H1 (cell line): ENCODE results near the gene TLCD3A. TPM values are rescaled to one million over a fixed set of nuclear protein-coding genes. Genes with fewer than 3 reads are reported as not detected.

Source experiments
- CTCF ChIA-PET: fragments of 300-600 bp; sonication (Branson Sonifier 250); formaldehyde crosslinking; loops from one replicate; lab custom pipeline; 2021; ENCODE audit not compliant: partially characterized antibody; lab: Charles Lee
- POLR2A ChIA-PET: fragments of 300-600 bp; sonication (Branson Sonifier 250); formaldehyde crosslinking; loops from one replicate; lab custom pipeline; 2021; ENCODE audit warnings: inconsistent platforms; ENCODE audit not compliant: partially characterized antibody; lab: Charles Lee
- DNase-seq, 2 experiments: peaks; one replicate each; pipeline versions ENCODE4 v3.0.0 to v3.0.0-alpha.2; 2010 to 2022; ENCODE audit warnings: low spot score in 2 of 2, low read depth in 1 of 2, mixed read lengths in 1 of 2
- FAIRE-seq: peaks from 2 replicates; lab custom pipeline; 2011; peaks lifted over from hg19 to GRCh38; lab: Jason Lieb, UNC
- H2AFZ ChIP-seq: 2 replicates; pipeline ENCODE4 v1.8.1; 2012; ENCODE audit warnings: low read length, inconsistent platforms
- H2AK5ac ChIP-seq: 2 replicates; pipeline ENCODE4 v1.6.1; 2013; ENCODE audit warnings: low read depth, low read length
- H2BK120ac ChIP-seq: replicated peaks from 2 replicates; pipeline ENCODE3; 2013; ENCODE audit warnings: low read depth, low read length, inconsistent platforms
- H2BK12ac ChIP-seq: 2 replicates; pipeline ENCODE4 v1.6.1; 2013; ENCODE audit warnings: low read depth, low read length
- H2BK15ac ChIP-seq: 2 replicates; pipeline ENCODE4 v1.6.1; 2013; ENCODE audit warnings: low read length
- H2BK20ac ChIP-seq: 2 replicates; pipeline ENCODE4 v1.6.1; 2013; ENCODE audit warnings: low read length
- H2BK5ac ChIP-seq: 2 replicates; pipeline ENCODE4 v1.6.1; 2013; ENCODE audit warnings: low read depth, low read length
- H3K14ac ChIP-seq: 2 replicates; pipeline ENCODE4 v1.6.1; 2013; ENCODE audit warnings: inconsistent platforms; ENCODE audit not compliant: insufficient read length
- H3K18ac ChIP-seq: 2 replicates; pipeline ENCODE4 v1.6.1; 2013; ENCODE audit warnings: low read length; ENCODE audit errors: extremely low read depth
- H3K23ac ChIP-seq: 2 replicates; pipeline ENCODE4 v1.6.1; 2013; ENCODE audit warnings: inconsistent platforms; ENCODE audit not compliant: insufficient read length
- H3K23me2 ChIP-seq: 2 replicates; pipeline ENCODE4 v1.6.1; 2013; ENCODE audit warnings: low read depth, low read length
- H3K27ac ChIP-seq: 2 replicates; pipeline ENCODE4 v1.6.1; 2011; ENCODE audit warnings: low read depth, low read length, inconsistent platforms
- H3K27me3 ChIP-seq, 4 experiments: replicated peaks in 1 of 4; 1 replicate in 1 of 4; 2 replicates in 3 of 4; pipeline versions ENCODE4 v1.6.1 to v1.8.1; 2011 to 2013; ENCODE audit warnings: low read length in 3 of 4, mild to moderate bottlenecking in 3 of 4, inconsistent platforms in 2 of 4, mixed read lengths in 2 of 4, moderate library complexity in 1 of 4; ENCODE audit not compliant: control insufficient read depth in 3 of 4, insufficient read depth in 3 of 4; ENCODE audit errors: extremely low read depth in 1 of 4
- H3K36me3 ChIP-seq, 4 experiments: 2 replicates each; pipeline versions ENCODE4 v1.6.1 to v1.8.1; 2011 to 2013; ENCODE audit warnings: mild to moderate bottlenecking in 4 of 4, low read length in 3 of 4, moderate library complexity in 2 of 4, control low read depth in 1 of 4, inconsistent platforms in 1 of 4; ENCODE audit not compliant: insufficient read depth in 4 of 4, control insufficient read depth in 2 of 4
- H3K4ac ChIP-seq: replicated peaks from 2 replicates; pipeline ENCODE3; 2013; ENCODE audit warnings: low read length, low read depth, mixed read lengths, inconsistent platforms; ENCODE audit not compliant: insufficient read length
- H3K4me1 ChIP-seq, 4 experiments: replicated peaks in 1 of 4; 1 replicate in 1 of 4; 2 replicates in 3 of 4; pipeline versions ENCODE4 v1.6.1 to v1.8.1; 2011 to 2013; ENCODE audit warnings: low read length in 3 of 4, inconsistent platforms in 2 of 4, mixed read lengths in 1 of 4; ENCODE audit not compliant: insufficient read depth in 4 of 4, control insufficient read depth in 3 of 4
- H3K4me2 ChIP-seq, 2 experiments: 2 replicates each; pipeline versions ENCODE4 v1.6.1 to v1.8.1; 2011 to 2013; ENCODE audit warnings: low read depth in 2 of 2, low read length in 2 of 2, control low read depth in 1 of 2, inconsistent platforms in 1 of 2, mild to moderate bottlenecking in 1 of 2; ENCODE audit not compliant: insufficient read depth in 1 of 2
- H3K4me3 ChIP-seq, 4 experiments: fragments of 200-600, 300-600 bp in 1 of 4; sonication (generic), shearing (Covaris generic), sonication (Bioruptor Twin) in 1 of 4; 2 replicates each; pipeline versions ENCODE4 v1.5.1 to v1.8.1; 2011 to 2016; ENCODE audit warnings: low read length in 4 of 4, low read depth in 3 of 4, control low read depth in 2 of 4, inconsistent platforms in 2 of 4, mild to moderate bottlenecking in 2 of 4, mixed read lengths in 1 of 4, moderate library complexity in 1 of 4; ENCODE audit not compliant: insufficient read depth in 2 of 4; ENCODE audit errors: extremely low read depth in 1 of 4
- H3K56ac ChIP-seq: replicated peaks from 2 replicates; pipeline ENCODE3; 2013; ENCODE audit warnings: low read depth, mild to moderate bottlenecking, mixed read lengths, low read length, inconsistent platforms; ENCODE audit not compliant: insufficient read length
- H3K79me1 ChIP-seq: 2 replicates; pipeline ENCODE4 v1.6.1; 2013; ENCODE audit warnings: low read depth, low read length, control low read depth
- H3K79me2 ChIP-seq, 2 experiments: 2 replicates each; pipeline versions ENCODE4 v1.6.1 to v1.8.1; 2012 to 2013; ENCODE audit warnings: low read length in 2 of 2, mild to moderate bottlenecking in 2 of 2, inconsistent platforms in 1 of 2; ENCODE audit not compliant: insufficient read depth in 2 of 2, control insufficient read depth in 1 of 2
- H3K9ac ChIP-seq, 4 experiments: replicated peaks in 1 of 4; 1 replicate in 1 of 4; 2 replicates in 3 of 4; pipeline versions ENCODE4 v1.6.1 to v1.8.1; 2011 to 2013; ENCODE audit warnings: low read depth in 3 of 4, low read length in 3 of 4, control low read depth in 2 of 4, mild to moderate bottlenecking in 2 of 4, moderate library complexity in 2 of 4, inconsistent platforms in 1 of 4; ENCODE audit errors: extremely low read depth in 1 of 4
- H3K9me3 ChIP-seq, 2 experiments: 2 replicates each; pipeline versions ENCODE4 v1.6.1 to v1.8.1; 2012 to 2013; ENCODE audit warnings: mild to moderate bottlenecking in 2 of 2, moderate library complexity in 2 of 2, control low read depth in 1 of 2, inconsistent platforms in 1 of 2, low read depth in 1 of 2, low read length in 1 of 2, mixed read lengths in 1 of 2; ENCODE audit not compliant: insufficient read depth in 2 of 2
- H4K20me1 ChIP-seq, 2 experiments: replicated peaks in 1 of 2; 2 replicates each; pipeline versions ENCODE3 to v1.8.1; 2011 to 2013; ENCODE audit warnings: inconsistent platforms in 2 of 2, low read length in 2 of 2, mild to moderate bottlenecking in 1 of 2; ENCODE audit not compliant: insufficient read depth in 2 of 2, control insufficient read depth in 1 of 2
- H4K5ac ChIP-seq: 2 replicates; pipeline ENCODE4 v1.6.1; 2013; ENCODE audit warnings: low read length, low read depth, mixed read lengths, inconsistent platforms; ENCODE audit not compliant: insufficient read length
- H4K8ac ChIP-seq: 2 replicates; pipeline ENCODE4 v1.8.0; 2013; ENCODE audit warnings: mild to moderate bottlenecking, moderate library complexity, low read length, inconsistent platforms; ENCODE audit not compliant: insufficient read depth; ENCODE audit errors: extremely low read depth
- H4K91ac ChIP-seq: replicated peaks from 2 replicates; pipeline ENCODE3; 2013; ENCODE audit warnings: low read length, mixed read lengths, inconsistent platforms; ENCODE audit not compliant: insufficient read length
- BCL11A ChIP-seq, 2 experiments: IDR thresholded peaks; one replicate each; pipeline ENCODE4 v1.6.1; 2011; ENCODE audit warnings: low read depth in 2 of 2, low read length in 2 of 2, mild to moderate bottlenecking in 2 of 2
- CBX8 ChIP-seq: fragments of 300-800, 300-1000 bp; sonication (generic); IDR thresholded peaks from 2 replicates; pipeline ENCODE4 v1.7.1; 2016; ENCODE audit warnings: low read depth, low read length, borderline replicate concordance
- EZH2 ChIP-seq: fragments of 200-600 bp; sonication (generic); IDR thresholded peaks from 2 replicates; pipeline ENCODE4 v1.7.1; 2012; ENCODE audit warnings: low read depth, mild to moderate bottlenecking, moderate library complexity, low read length, inconsistent platforms; ENCODE audit not compliant: severe bottlenecking
- GABPA ChIP-seq: IDR thresholded peaks from 2 replicates; pipeline ENCODE4 v1.6.1; 2011; ENCODE audit warnings: mild to moderate bottlenecking, low read length, moderate library complexity, borderline replicate concordance; ENCODE audit not compliant: insufficient read depth
- RFX5 ChIP-seq: IDR thresholded peaks from 2 replicates; pipeline ENCODE4 v1.6.1; 2011; ENCODE audit warnings: low read depth, low read length, improper control_type of control experiment, borderline replicate concordance
- ZNF274 ChIP-seq: IDR thresholded peaks from 2 replicates; pipeline ENCODE4 v1.7.0; 2012; ENCODE audit warnings: low read length, borderline replicate concordance; ENCODE audit errors: extremely low read depth
- WGBS, 2 experiments: shearing (Covaris generic) in 1 of 2; methylation state at CpG; one replicate each; pipeline versions ENCODE4 v1.1.6 to v1.1.7; 2013 to 2015; ENCODE audit warnings: low lambda C conversion rate in 2 of 2, mixed read lengths in 2 of 2, inconsistent platforms in 1 of 2, low coverage in 1 of 2, missing lambda C conversion rate in 1 of 2; ENCODE audit not compliant: insufficient replicate concordance in 2 of 2, insufficient coverage in 1 of 2, insufficient read length in 1 of 2; ENCODE audit errors: extremely low coverage in 1 of 2, missing lambda C conversion rate in 1 of 2; 5-methylcytosine and 5-hydroxymethylcytosine counted together
- polyA plus RNA-seq, 7 experiments: library from polyadenylated mRNA; depleted of rRNA in 3 of 7; stranded (reverse) in 5 of 7; unstranded in 2 of 7; fragments of >200 nt in 5 of 7; fragments of 200-250 nt in 2 of 7; gene quantifications; 1 replicate in 5 of 7; 2 replicates in 1 of 7; 4 replicates in 1 of 7; pipeline versions ENCODE4 v1.2.1 to v1.2.3, GENCODE V29; 2011 to 2013; ENCODE audit warnings: missing spikeins in 2 of 7, mixed read lengths in 2 of 7
- total RNA-seq: library from RNA; stranded (reverse); fragmentation: NEBNext Ultra II Directional; extraction: Animal tissue kit (Norgen Biotek cat#: 25700); gene quantifications from 2 replicates; pipeline ENCODE4 v1.2.1, GENCODE V29; 2021
- TF ChIP-seq, protein P1 (sequence below), 3 experiments: IDR thresholded peaks; 1 replicate in 2 of 3; 2 replicates in 1 of 3; pipeline versions ENCODE4 v1.5.1 to v1.6.1; 2011; ENCODE audit warnings: low read length in 3 of 3, mild to moderate bottlenecking in 3 of 3, inconsistent platforms in 2 of 3, low read depth in 1 of 3, moderate library complexity in 1 of 3; ENCODE audit not compliant: insufficient read depth in 1 of 3; ENCODE audit errors: control extremely low read depth in 1 of 3

Gene TLCD3A
- total and polyA plus RNA-seq, 2 of the 8 experiments (the other 6 are each of a cell fraction or from before 2014, with no cell fraction given), result 26.1 to 48.8 TPM

DNA sequence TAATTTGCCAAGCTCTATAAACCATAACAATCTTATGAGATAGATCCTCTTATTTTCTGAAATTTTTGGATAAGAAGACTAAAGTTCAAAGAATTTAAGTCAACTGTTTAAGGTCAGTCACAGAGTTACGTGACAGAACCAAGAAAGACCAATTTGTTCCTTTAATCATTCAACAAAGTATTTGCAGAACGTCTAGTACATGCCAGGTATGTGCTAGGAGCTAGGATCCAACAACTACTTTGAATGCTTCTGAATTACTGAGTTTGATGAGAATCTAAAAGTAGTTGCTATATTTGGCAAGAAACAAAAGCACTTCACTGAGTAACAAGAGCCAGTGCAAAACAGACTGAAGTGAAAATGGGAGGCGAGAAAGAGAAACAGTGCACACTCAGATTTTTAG is 34.7 kb downstream of the TLCD3A start:
- CTCF ChIA-PET, result no interaction called here
- 91% methylated on average over 3 of the region's 3 CpGs; no CpG with 5 or more reads in 1 of the 2 experiments for WGBS, 2 experiments
- H3K23me2 ChIP-seq, result no peaks in the 10 kb centered on the region

More for the DNA sequence above, 34.7 kb downstream of the TLCD3A start:
- H3K18ac ChIP-seq, result no peak overlapping the region
- POLR2A ChIA-PET, result no interaction called here
- H3K56ac ChIP-seq, result no peak overlapping the region
- H4K8ac ChIP-seq, result no peak overlapping the region
- no peak overlapping the region for H2BK120ac ChIP-seq
- no peak overlapping the region for H2BK15ac ChIP-seq
- peaks cover 22 to 53% (median 43%) of the 10 kb centered on the region in 4 experiments for H3K36me3 ChIP-seq
- no peaks in the 10 kb centered on the region for H4K20me1 ChIP-seq
- H2AK5ac ChIP-seq, result no peak overlapping the region
- H3K4me3 ChIP-seq, result no peak overlapping the region
- no peak overlapping the region for H3K9ac ChIP-seq
- DNase-seq (no peak), FAIRE-seq (no peak)
- no peak overlapping the region for H2BK20ac ChIP-seq
- no peaks in the 10 kb centered on the region for H3K9me3 ChIP-seq
- no peak overlapping the region for H2AFZ ChIP-seq
- no peak overlapping the region for H4K91ac ChIP-seq
- no peaks in the 10 kb centered on the region for H3K79me1 ChIP-seq
- no peak overlapping the region for H3K14ac ChIP-seq
- no peak overlapping the region for H3K27ac ChIP-seq
- H3K4ac ChIP-seq, result no peak overlapping the region
- no peak overlapping the region for H2BK5ac ChIP-seq
- no peak overlapping the region for H2BK12ac ChIP-seq
- H3K27me3 ChIP-seq, result no peaks in the 10 kb centered on the region
- no peak overlapping the region for H4K5ac ChIP-seq
- TF ChIP-seq, protein P1, sequence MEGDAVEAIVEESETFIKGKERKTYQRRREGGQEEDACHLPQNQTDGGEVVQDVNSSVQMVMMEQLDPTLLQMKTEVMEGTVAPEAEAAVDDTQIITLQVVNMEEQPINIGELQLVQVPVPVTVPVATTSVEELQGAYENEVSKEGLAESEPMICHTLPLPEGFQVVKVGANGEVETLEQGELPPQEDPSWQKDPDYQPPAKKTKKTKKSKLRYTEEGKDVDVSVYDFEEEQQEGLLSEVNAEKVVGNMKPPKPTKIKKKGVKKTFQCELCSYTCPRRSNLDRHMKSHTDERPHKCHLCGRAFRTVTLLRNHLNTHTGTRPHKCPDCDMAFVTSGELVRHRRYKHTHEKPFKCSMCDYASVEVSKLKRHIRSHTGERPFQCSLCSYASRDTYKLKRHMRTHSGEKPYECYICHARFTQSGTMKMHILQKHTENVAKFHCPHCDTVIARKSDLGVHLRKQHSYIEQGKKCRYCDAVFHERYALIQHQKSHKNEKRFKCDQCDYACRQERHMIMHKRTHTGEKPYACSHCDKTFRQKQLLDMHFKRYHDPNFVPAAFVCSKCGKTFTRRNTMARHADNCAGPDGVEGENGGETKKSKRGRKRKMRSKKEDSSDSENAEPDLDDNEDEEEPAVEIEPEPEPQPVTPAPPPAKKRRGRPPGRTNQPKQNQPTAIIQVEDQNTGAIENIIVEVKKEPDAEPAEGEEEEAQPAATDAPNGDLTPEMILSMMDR (IDR thresholded peaks at IDR 0.05; ENCODE audit: control extremely low read depth in 1 of 3, insufficient read depth in 1 of 3, low read depth in 1 of 3, low read length in 3 of 3), result no peak
- TF ChIP-seq BCL11A (IDR thresholded peaks at IDR 0.05; ENCODE audit: low read depth in 2 of 2, low read length in 2 of 2), result no peak
- TF ChIP-seq RFX5, result no peak
- TF ChIP-seq CBX8, result no peak
- no peak for TF ChIP-seq ZNF274
- no peak for TF ChIP-seq EZH2
- no peak for TF ChIP-seq GABPA
- H3K4me1 ChIP-seq, result no peaks in the 10 kb centered on the region
- H3K79me2 ChIP-seq, result no peaks in the 10 kb centered on the region
- H3K23ac ChIP-seq, result no peak overlapping the region
- no peak overlapping the region for H3K4me2 ChIP-seq
